ENCODE results near the gene BLM.

BLM gene

GRCh38 chr15:90706394-90707327 lies 10.5 kb upstream of the BLM start:
- DNase-seq (ENCODE audit: low spot score): no peak
- ATAC-seq (ENCODE audit: low read depth): no peak
- no peak for TF ChIP-seq CTCF (IDR thresholded peaks at IDR 0.05; ENCODE audit: poor library complexity, severe bottlenecking)
- Histone ChIP-seq H3K36me3 (ENCODE audit: low read depth) (no peaks in the 10 kb centered on the region), H3K27me3 (ENCODE audit: insufficient read depth, poor library complexity, severe bottlenecking) (no peaks in the 10 kb centered on the region), H3K4me1 (ENCODE audit: insufficient read depth, poor library complexity, severe bottlenecking) (no peaks in the 10 kb centered on the region), H3K27ac (ENCODE audit: poor library complexity, severe bottlenecking) (no peak overlapping the region), H3K4me3 (ENCODE audit: severe bottlenecking) (no peak overlapping the region), H3K9me3 (ENCODE audit: severe bottlenecking) (no peaks in the 10 kb centered on the region)

DNA sequence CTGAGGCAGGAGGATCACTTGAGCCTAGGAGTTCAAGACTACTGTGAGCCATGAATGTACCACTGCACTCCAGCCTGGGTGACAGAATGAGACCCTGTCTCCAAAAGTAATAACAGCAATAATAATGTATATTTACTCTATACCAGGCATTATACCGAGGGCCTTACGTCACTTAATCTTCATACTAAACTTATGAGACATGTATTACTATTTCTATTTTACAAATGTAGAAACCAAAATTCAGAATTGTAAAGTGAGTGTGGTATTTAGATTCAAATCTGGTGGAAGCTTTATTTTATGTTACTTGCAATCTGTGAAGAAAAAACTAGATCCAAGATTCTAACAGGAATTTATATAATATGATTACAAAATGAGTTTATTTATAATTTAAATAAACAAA lies 9.7 kb upstream of the BLM start:
- H3K9me3 ChIP-seq (ENCODE audit: severe bottlenecking): no peaks in the 10 kb centered on the region
- H3K27me3 ChIP-seq (ENCODE audit: insufficient read depth, poor library complexity, severe bottlenecking): no peaks in the 10 kb centered on the region
- DNase-seq (ENCODE audit: low spot score): no peak
- TF ChIP-seq CTCF (IDR thresholded peaks at IDR 0.05; ENCODE audit: poor library complexity, severe bottlenecking): no peak
- no peak for ATAC-seq (ENCODE audit: low read depth)
- no peak overlapping the region for H3K27ac ChIP-seq (ENCODE audit: poor library complexity, severe bottlenecking)
- no peaks in the 10 kb centered on the region for H3K4me1 ChIP-seq (ENCODE audit: insufficient read depth, poor library complexity, severe bottlenecking)
- no peaks in the 10 kb centered on the region for H3K36me3 ChIP-seq (ENCODE audit: low read depth)
- no peak overlapping the region for H3K4me3 ChIP-seq (ENCODE audit: severe bottlenecking)

DNA sequence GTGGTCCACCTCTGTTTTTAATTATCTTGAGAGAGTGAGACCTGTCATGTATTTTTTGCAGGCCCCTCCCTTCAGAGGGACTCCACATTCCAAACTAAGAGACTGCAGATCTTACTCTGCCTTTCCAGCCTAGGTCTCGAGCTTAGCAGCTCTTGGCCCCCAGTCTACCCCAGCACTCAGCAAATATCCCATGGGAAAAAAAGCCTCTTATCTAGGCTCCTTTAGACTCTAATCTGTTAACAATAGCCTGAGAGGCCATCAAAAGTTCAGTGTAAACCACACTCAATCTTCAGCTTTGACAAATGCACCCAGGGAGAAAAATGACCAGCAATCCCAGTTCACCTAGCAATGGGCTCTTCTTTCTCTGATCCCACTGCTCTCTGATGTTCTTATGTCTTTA lies 8.6 kb upstream of the BLM start:
- no peaks in the 10 kb centered on the region for H3K36me3 ChIP-seq (ENCODE audit: low read depth)
- H3K27me3 ChIP-seq (ENCODE audit: insufficient read depth, poor library complexity, severe bottlenecking): no peaks in the 10 kb centered on the region
- DNase-seq (ENCODE audit: low spot score): no peak
- no peak for ATAC-seq (ENCODE audit: low read depth)
- H3K9me3 ChIP-seq (ENCODE audit: severe bottlenecking): no peaks in the 10 kb centered on the region
- H3K4me3 ChIP-seq (ENCODE audit: severe bottlenecking): no peak overlapping the region
- no peaks in the 10 kb centered on the region for H3K4me1 ChIP-seq (ENCODE audit: insufficient read depth, poor library complexity, severe bottlenecking)
- H3K27ac ChIP-seq (ENCODE audit: poor library complexity, severe bottlenecking): no peak overlapping the region
- no peak for TF ChIP-seq CTCF (IDR thresholded peaks at IDR 0.05; ENCODE audit: poor library complexity, severe bottlenecking)

- no peak for ATAC-seq (ENCODE audit: low read depth)
- H3K36me3 ChIP-seq (ENCODE audit: low read depth): no peaks in the 10 kb centered on the region
- no peak for TF ChIP-seq CTCF (IDR thresholded peaks at IDR 0.05; ENCODE audit: poor library complexity, severe bottlenecking)
- H3K4me1 ChIP-seq (ENCODE audit: insufficient read depth, poor library complexity, severe bottlenecking): no peaks in the 10 kb centered on the region
- DNase-seq (ENCODE audit: low spot score): no peak
- H3K27ac ChIP-seq (ENCODE audit: poor library complexity, severe bottlenecking): no peak overlapping the region
- H3K4me3 ChIP-seq (ENCODE audit: severe bottlenecking): no peak overlapping the region
- H3K9me3 ChIP-seq (ENCODE audit: severe bottlenecking): no peaks in the 10 kb centered on the region
- H3K27me3 ChIP-seq (ENCODE audit: insufficient read depth, poor library complexity, severe bottlenecking): no peaks in the 10 kb centered on the region
Measured at GRCh38 chr15:90709278-90709677, 7.9 kb upstream of the BLM start.

GRCh38 chr15:90710436-90711027 lies 6.6 kb upstream of the BLM start:
- Histone ChIP-seq H3K4me1 (ENCODE audit: insufficient read depth, poor library complexity, severe bottlenecking) (no peaks in the 10 kb centered on the region), H3K4me3 (ENCODE audit: severe bottlenecking) (no peak overlapping the region), H3K36me3 (ENCODE audit: low read depth) (no peaks in the 10 kb centered on the region), H3K27ac (ENCODE audit: poor library complexity, severe bottlenecking) (no peak overlapping the region), H3K27me3 (ENCODE audit: insufficient read depth, poor library complexity, severe bottlenecking) (no peaks in the 10 kb centered on the region), H3K9me3 (ENCODE audit: severe bottlenecking) (no peaks in the 10 kb centered on the region)
- DNase-seq (ENCODE audit: low spot score): no peak
- ATAC-seq (ENCODE audit: low read depth): peak; percentile 62; the same call in 2 of the 3 replicates
- TF ChIP-seq CTCF (IDR thresholded peaks at IDR 0.05; ENCODE audit: poor library complexity, severe bottlenecking): no peak
